AG10803 (cell line): Measurements from ENCODE around the gene SGPL1.

ENCODE experiments used
- DNase-seq: peaks from one replicate; pipeline ENCODE4 v3.0.0; 2010; ENCODE audit warnings: low read depth
- H3K4me3 ChIP-seq: 2 replicates; pipeline ENCODE4 v1.5.1; 2011; ENCODE audit warnings: mild to moderate bottlenecking, low read length, control low read depth
- CTCF ChIP-seq: conservative IDR thresholded peaks from 2 replicates; pipeline ENCODE4 v1.5.1; 2011; ENCODE audit warnings: mild to moderate bottlenecking, low read length, control low read depth, inconsistent platforms

The SGPL1 gene

GRCh38 chr10:70891627-70892026 is 75.9 kb downstream of the SGPL1 start:
- TF ChIP-seq CTCF: no peak
- DNase-seq: peak; percentile 22

GRCh38 chr10:70892631-70893030 is 76.9 kb downstream of the SGPL1 start:
- DNase-seq: no peak
- no peak for TF ChIP-seq CTCF
- H3K4me3 ChIP-seq: no peak overlapping the region

More at GRCh38 chr10:70891627-70892026, 75.9 kb downstream of the SGPL1 start:
- no peak overlapping the region for H3K4me3 ChIP-seq

- TF ChIP-seq CTCF: no peak
- no peak overlapping the region for H3K4me3 ChIP-seq
- DNase-seq: no peak
Measured at GRCh38 chr10:70893227-70894006, 77.7 kb downstream of the SGPL1 start.

GRCh38 chr10:70894416-70894815 is 78.7 kb downstream of the SGPL1 start:
- no peak for DNase-seq
- TF ChIP-seq CTCF: no peak
- no peak overlapping the region for H3K4me3 ChIP-seq

- DNase-seq: no peak
- no peak for TF ChIP-seq CTCF
- no peak overlapping the region for H3K4me3 ChIP-seq
Measured at GRCh38 chr10:70896551-70896950, 80.8 kb downstream of the SGPL1 start.

- no peak for DNase-seq
- no peak overlapping the region for H3K4me3 ChIP-seq
- no peak for TF ChIP-seq CTCF
Measured at GRCh38 chr10:70898687-70899086, 82.9 kb downstream of the SGPL1 start.

GRCh38 chr10:70899096-70899495 is 83.3 kb downstream of the SGPL1 start:
- H3K4me3 ChIP-seq: no peak overlapping the region
- TF ChIP-seq CTCF: no peak
- DNase-seq: no peak
